WTC11 (cell line): Measurements from ENCODE around the gene OR6J1. TPM values are rescaled to one million over a fixed set of nuclear protein-coding genes. Genes with fewer than 3 reads are reported as not detected.
"Not testable (repeated sequence)": the region's sequence is repeated elsewhere in the genome, so short reads cannot be mapped to it uniquely, and the experiment has no call there.

Experiments
- ATAC-seq: fragments of 200-7000 bp; cut with Tn5 transposase; 2 replicates; pipeline ENCODE4 v1.10.0; 2021; ENCODE audit warnings: mild to moderate bottlenecking, moderate library complexity
- CTCF ChIA-PET: fragments of 300-600 bp; sonication (Branson Sonifier 250); formaldehyde crosslinking; loops from one replicate; lab custom pipeline; 2021; ENCODE audit warnings: antibody characterized with exemption; lab: Charles Lee
- POLR2A ChIA-PET: fragments of 350-600 bp; sonication (Branson Sonifier 250); formaldehyde crosslinking; loops from one replicate; lab custom pipeline; 2021; ENCODE audit warnings: antibody characterized with exemption; lab: Charles Lee
- DNase-seq: peaks from one replicate; pipeline ENCODE4 v3.0.0; 2021; ENCODE audit warnings: low spot score
- H3K27ac Mint-ChIP-seq: 2 replicates; pipeline ENCODE4 v1.8.0; 2021; ENCODE audit warnings: mixed read lengths
- H3K27me3 Mint-ChIP-seq: 2 replicates; pipeline ENCODE4 v1.8.0; 2021; ENCODE audit warnings: low read depth, mild to moderate bottlenecking, moderate library complexity, mixed read lengths
- H3K36me3 Mint-ChIP-seq: 2 replicates; pipeline ENCODE4 v1.8.0; 2021; ENCODE audit warnings: mixed read lengths
- H3K4me1 Mint-ChIP-seq: 2 replicates; pipeline ENCODE4 v1.8.0; 2022; ENCODE audit warnings: mixed read lengths
- H3K4me3 Mint-ChIP-seq: 2 replicates; pipeline ENCODE4 v1.8.0; 2021; ENCODE audit warnings: mild to moderate bottlenecking, moderate library complexity, mixed read lengths
- H3K9me3 Mint-ChIP-seq: 2 replicates; pipeline ENCODE4 v1.8.0; 2021; ENCODE audit warnings: mixed read lengths
- AFF4 ChIP-seq: sonication (generic); formaldehyde crosslinking; IDR thresholded peaks from 2 replicates; pipeline ENCODE4 v1.8.1; 2023; ENCODE audit warnings: mild to moderate bottlenecking, missing genetic modification reagents, borderline replicate concordance
- CREB1 ChIP-seq: sonication (generic); formaldehyde crosslinking; IDR thresholded peaks from 2 replicates; pipeline ENCODE4 v1.8.0; 2023; ENCODE audit warnings: mild to moderate bottlenecking, missing genetic modification reagents
- CREM ChIP-seq: sonication (generic); formaldehyde crosslinking; IDR thresholded peaks from 2 replicates; pipeline ENCODE4 v1.8.1; 2022; ENCODE audit warnings: mild to moderate bottlenecking, missing genetic modification reagents, moderate library complexity
- FOXP1 ChIP-seq: sonication (generic); formaldehyde crosslinking; IDR thresholded peaks from 2 replicates; pipeline ENCODE4 v1.8.0; 2022; ENCODE audit warnings: missing genetic modification reagents, mild to moderate bottlenecking, moderate library complexity, borderline replicate concordance
- GABPB1 ChIP-seq: sonication (generic); formaldehyde crosslinking; IDR thresholded peaks from 2 replicates; pipeline ENCODE4 v1.8.1; 2023; ENCODE audit warnings: mild to moderate bottlenecking, missing genetic modification reagents
- JAZF1 ChIP-seq: fragments of 250-450 bp; sonication (Bioruptor Pico); IDR thresholded peaks from 2 replicates; pipeline ENCODE4 v1.9.0; 2021; ENCODE audit warnings: moderate library complexity, mild to moderate bottlenecking, inconsistent platforms
- MYBL2 ChIP-seq: sonication (generic); formaldehyde crosslinking; IDR thresholded peaks from 2 replicates; pipeline ENCODE4 v1.8.1; 2023; ENCODE audit warnings: mild to moderate bottlenecking, moderate library complexity, missing genetic modification reagents
- NFE2L1 ChIP-seq: sonication (generic); formaldehyde crosslinking; IDR thresholded peaks from 2 replicates; pipeline ENCODE4 v1.8.1; 2023; ENCODE audit warnings: missing genetic modification reagents
- NFYB ChIP-seq: sonication (generic); formaldehyde crosslinking; conservative IDR thresholded peaks from 2 replicates; pipeline ENCODE4 v1.8.0; 2022; ENCODE audit warnings: low read depth, missing genetic modification reagents
- OVOL2 ChIP-seq: fragments of 250-450 bp; sonication (Bioruptor Pico); IDR thresholded peaks from 2 replicates; pipeline ENCODE4 v1.9.0; 2021; ENCODE audit warnings: mild to moderate bottlenecking, borderline replicate concordance
- SOX15 ChIP-seq: fragments of 250-450 bp; sonication (Bioruptor Pico); IDR thresholded peaks from 2 replicates; pipeline ENCODE4 v1.9.0; 2021; ENCODE audit warnings: mild to moderate bottlenecking
- ZBTB43 ChIP-seq: sonication (generic); formaldehyde crosslinking; IDR thresholded peaks from 2 replicates; pipeline ENCODE4 v1.8.1; 2023; ENCODE audit warnings: mild to moderate bottlenecking, missing genetic modification reagents
- total RNA-seq: library from RNA; stranded (reverse); gene quantifications from 3 replicates; pipeline ENCODE4 v1.2.3, GENCODE V29; 2021
- TF ChIP-seq, protein P1 (sequence below): sonication (generic); formaldehyde crosslinking; IDR thresholded peaks from 2 replicates; pipeline ENCODE4 v1.8.0; 2023; ENCODE audit warnings: mild to moderate bottlenecking, missing genetic modification reagents
- TF ChIP-seq, protein P2 (sequence below): fragments of 250-450 bp; sonication (Bioruptor Pico); conservative IDR thresholded peaks from 2 replicates; pipeline ENCODE4 v1.9.0; 2021; ENCODE audit warnings: mild to moderate bottlenecking

Gene OR6J1
- total RNA-seq, 1 experiment from 2014 or later: not detected

DNA sequence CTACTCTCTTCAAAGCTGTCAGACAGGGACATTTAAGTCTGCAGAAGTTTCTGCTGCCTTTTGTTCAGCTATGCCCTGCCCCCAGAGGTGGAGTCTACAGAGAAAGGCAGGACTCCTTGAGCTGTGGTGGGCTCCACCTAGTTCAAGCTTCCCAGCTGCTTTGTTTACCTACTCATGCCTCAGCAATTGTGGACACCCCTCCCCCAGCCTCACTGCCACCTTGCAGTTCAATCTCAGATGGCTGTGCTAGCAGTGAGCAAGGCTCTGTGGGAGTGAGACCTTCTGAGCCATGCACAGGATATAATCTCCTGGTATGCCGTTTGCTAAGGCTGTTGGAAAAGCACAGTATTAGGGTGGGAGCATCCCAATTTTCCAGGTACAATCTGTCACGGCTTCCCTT is 33.4 kb upstream of the OR6J1 start:
- Mint-ChIP-seq H3K27me3 (peaks cover 50% of the 10 kb centered on the region), H3K9me3 (peaks cover 36% of the 10 kb centered on the region)
- DNase-seq: peak; percentile 30
- H3K4me1 Mint-ChIP-seq, H3K27ac Mint-ChIP-seq, H3K36me3 Mint-ChIP-seq, H3K4me3 Mint-ChIP-seq, POLR2A ChIA-PET, ATAC-seq: not testable (repeated sequence)
- CTCF ChIA-PET: interaction anchor here (0.6 to 1.9 kb wide), 3 partner anchors 9 to 25 kb away, joined by 3 to 7 read pairs (median 3); no protein-coding TSS in a partner anchor

DNA sequence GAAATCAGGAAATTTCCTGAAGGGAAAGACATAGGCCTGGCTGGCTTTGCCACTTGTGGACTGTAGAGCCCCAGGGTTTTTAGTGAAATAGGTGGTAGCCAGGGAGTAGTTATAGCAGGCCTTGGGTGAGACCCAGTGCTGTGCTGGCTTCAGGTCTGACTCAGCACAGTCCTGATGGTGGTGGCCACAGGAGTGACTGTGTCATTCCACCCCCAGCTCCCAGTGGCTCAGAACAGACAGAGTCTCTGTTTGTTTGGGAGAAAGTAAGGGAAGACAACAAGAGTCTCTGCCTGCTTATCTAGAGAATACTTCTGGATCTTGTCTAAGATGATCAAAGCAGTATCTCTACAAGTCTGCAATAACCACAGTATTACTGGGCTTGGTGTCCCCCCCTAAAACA is 27.5 kb upstream of the OR6J1 start:
- Mint-ChIP-seq H3K9me3 (peaks cover 15% of the 10 kb centered on the region), H3K4me1 (peaks cover 2% of the 10 kb centered on the region; the same call in 1 of the 2 replicates), H3K4me3 (no peak overlapping the region), H3K27me3 (peaks cover 28% of the 10 kb centered on the region), H3K36me3 (no peaks in the 10 kb centered on the region), H3K27ac (no peak overlapping the region)
- no peak for DNase-seq
- TF ChIP-seq ZBTB43 (CRISPR knock-in tag) (no peak), GABPB1 (CRISPR knock-in tag) (no peak), MYBL2 (CRISPR knock-in tag) (no peak), JAZF1 (CRISPR knock-in tag) (no peak)
- TF ChIP-seq, protein P1, sequence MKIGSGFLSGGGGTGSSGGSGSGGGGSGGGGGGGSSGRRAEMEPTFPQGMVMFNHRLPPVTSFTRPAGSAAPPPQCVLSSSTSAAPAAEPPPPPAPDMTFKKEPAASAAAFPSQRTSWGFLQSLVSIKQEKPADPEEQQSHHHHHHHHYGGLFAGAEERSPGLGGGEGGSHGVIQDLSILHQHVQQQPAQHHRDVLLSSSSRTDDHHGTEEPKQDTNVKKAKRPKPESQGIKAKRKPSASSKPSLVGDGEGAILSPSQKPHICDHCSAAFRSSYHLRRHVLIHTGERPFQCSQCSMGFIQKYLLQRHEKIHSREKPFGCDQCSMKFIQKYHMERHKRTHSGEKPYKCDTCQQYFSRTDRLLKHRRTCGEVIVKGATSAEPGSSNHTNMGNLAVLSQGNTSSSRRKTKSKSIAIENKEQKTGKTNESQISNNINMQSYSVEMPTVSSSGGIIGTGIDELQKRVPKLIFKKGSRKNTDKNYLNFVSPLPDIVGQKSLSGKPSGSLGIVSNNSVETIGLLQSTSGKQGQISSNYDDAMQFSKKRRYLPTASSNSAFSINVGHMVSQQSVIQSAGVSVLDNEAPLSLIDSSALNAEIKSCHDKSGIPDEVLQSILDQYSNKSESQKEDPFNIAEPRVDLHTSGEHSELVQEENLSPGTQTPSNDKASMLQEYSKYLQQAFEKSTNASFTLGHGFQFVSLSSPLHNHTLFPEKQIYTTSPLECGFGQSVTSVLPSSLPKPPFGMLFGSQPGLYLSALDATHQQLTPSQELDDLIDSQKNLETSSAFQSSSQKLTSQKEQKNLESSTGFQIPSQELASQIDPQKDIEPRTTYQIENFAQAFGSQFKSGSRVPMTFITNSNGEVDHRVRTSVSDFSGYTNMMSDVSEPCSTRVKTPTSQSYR (CRISPR knock-in tag): no peak
- ATAC-seq: no peak
- ChIA-PET CTCF (no interaction called here), POLR2A (no interaction called here)

GRCh38 chr14:22668863-22669262 is 24.7 kb upstream of the OR6J1 start:
- no peak overlapping the region for H3K27ac Mint-ChIP-seq

GRCh38 chr14:22668417-22668816 is 24.3 kb upstream of the OR6J1 start:
- H3K27ac Mint-ChIP-seq: no peak overlapping the region
- DNase-seq (no peak), ATAC-seq (no peak)
- ChIA-PET CTCF (interaction anchor here (1.0 kb wide), 1 partner anchor 97 kb away, joined by 3 read pairs; no protein-coding TSS in a partner anchor), POLR2A (no interaction called here)
- no peak for TF ChIP-seq CREM (CRISPR knock-in tag)
- TF ChIP-seq SOX15 (CRISPR knock-in tag): no peak
- no peak for TF ChIP-seq AFF4 (CRISPR knock-in tag)
- no peak for TF ChIP-seq CREB1 (CRISPR knock-in tag)
- TF ChIP-seq, protein P2, sequence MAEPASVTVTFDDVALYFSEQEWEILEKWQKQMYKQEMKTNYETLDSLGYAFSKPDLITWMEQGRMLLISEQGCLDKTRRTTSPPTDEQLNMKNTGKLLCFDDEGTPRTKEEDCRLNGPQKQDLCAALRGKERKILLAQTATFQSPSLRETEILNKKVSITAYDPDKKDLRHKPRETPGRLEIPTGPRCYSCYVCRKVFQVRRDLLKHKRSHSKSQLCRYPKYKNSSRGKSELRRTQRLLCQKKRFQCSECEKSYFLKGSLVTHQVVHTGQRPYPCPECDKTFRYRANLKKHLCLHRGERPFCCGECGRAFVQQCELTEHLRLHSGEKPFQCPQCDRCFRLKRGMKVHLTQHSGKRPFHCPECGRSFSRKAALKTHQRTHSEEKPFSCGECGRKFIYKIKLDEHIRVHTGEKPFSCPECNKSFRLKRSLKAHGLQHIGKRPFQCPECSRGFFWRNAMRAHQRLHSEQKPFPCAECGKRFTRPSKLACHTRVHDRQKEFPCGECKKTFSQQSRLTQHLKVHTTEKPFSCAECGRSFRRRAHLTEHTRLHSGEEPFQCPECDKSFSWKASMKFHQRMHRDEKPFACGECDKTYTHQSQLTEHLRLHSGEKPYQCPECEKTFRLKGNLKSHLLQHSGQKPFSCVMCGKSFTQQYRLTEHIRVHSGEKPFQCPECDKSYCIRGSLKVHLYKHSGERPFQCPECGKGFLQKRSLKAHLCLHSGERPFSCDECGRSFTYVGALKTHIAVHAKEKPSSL (CRISPR knock-in tag): no peak
- TF ChIP-seq OVOL2 (CRISPR knock-in tag): no peak
- TF ChIP-seq NFE2L1: no peak
- TF ChIP-seq NFYB (CRISPR knock-in tag): no peak
- H3K27me3 Mint-ChIP-seq: peaks cover 11% of the 10 kb centered on the region; the same call in 1 of the 2 replicates
- H3K4me3 Mint-ChIP-seq: no peak overlapping the region
- no peaks in the 10 kb centered on the region for H3K36me3 Mint-ChIP-seq
- peaks cover 6% of the 10 kb centered on the region; the same call in 1 of the 2 replicates for H3K4me1 Mint-ChIP-seq
- peaks cover 10% of the 10 kb centered on the region for H3K9me3 Mint-ChIP-seq

More at GRCh38 chr14:22668863-22669262, 24.7 kb upstream of the OR6J1 start:
- Mint-ChIP-seq H3K36me3 (no peaks in the 10 kb centered on the region), H3K27me3 (peaks cover 15% of the 10 kb centered on the region; the same call in 1 of the 2 replicates), H3K4me3 (no peak overlapping the region), H3K4me1 (peaks cover 6% of the 10 kb centered on the region; the same call in 1 of the 2 replicates), H3K9me3 (peaks cover 11% of the 10 kb centered on the region)
- no peak for TF ChIP-seq FOXP1
- no peak for ATAC-seq
- ChIA-PET POLR2A (no interaction called here), CTCF (interaction anchor here (1.0 kb wide), 1 partner anchor 98 kb away, joined by 3 read pairs; no protein-coding TSS in a partner anchor)
- no peak for DNase-seq
